Peyer's patch (tissue), 4 donors: ENCODE measurements around the gene PRRC2B.

Experiments used
- POLR2A ChIP-seq, 2 donors: fragments of 450-650 bp; IDR thresholded peaks; one replicate each; pipeline ENCODE4 v1.5.1; 2017; ENCODE audit warnings: antibody characterized with exemption in 2 of 2, mild to moderate bottlenecking in 2 of 2, moderate library complexity in 2 of 2
- TF ChIP-seq, protein P1 (sequence below), 6 experiments: fragments of 450-650 bp in 4 of 6; fragments of 200-600 bp in 2 of 6; sonication (generic) in 1 of 6; IDR thresholded peaks; one replicate each; pipeline ENCODE4 v1.5.1; 2017 to 2019; ENCODE audit warnings: antibody characterized with exemption in 6 of 6, mild to moderate bottlenecking in 3 of 6, moderate library complexity in 1 of 6

DNA sequence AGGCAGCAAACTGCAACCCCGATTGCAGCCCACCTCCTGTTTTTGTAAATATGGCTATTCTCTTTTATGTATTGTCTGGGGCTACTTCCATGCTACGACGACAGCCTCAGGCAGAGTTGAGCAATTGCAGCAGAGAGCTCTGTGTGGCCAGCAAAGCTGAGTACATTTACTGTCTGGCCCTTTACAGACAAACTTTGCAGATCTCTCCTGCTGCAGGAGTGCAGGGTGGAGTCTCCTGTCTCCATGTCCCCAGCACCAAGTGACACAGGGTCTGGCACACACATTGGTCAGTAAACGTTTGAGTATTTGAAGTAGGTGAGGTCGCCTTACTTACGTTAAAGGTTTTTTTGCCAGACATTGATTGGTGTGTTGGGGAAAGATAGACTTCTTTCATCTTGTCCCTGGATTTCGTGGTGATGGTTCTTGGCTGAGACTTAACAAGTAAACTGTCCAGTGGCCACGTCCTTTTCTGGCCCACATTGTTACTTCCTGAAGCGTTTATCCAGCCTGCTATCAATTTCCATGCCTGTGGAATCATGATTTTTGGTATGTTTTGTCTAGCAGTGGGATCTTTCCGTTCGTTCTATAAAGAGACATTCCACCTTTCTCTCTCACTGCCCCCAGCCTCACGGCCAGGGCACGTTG is 27.2 kb downstream of the PRRC2B start:
- TF ChIP-seq, protein P1, sequence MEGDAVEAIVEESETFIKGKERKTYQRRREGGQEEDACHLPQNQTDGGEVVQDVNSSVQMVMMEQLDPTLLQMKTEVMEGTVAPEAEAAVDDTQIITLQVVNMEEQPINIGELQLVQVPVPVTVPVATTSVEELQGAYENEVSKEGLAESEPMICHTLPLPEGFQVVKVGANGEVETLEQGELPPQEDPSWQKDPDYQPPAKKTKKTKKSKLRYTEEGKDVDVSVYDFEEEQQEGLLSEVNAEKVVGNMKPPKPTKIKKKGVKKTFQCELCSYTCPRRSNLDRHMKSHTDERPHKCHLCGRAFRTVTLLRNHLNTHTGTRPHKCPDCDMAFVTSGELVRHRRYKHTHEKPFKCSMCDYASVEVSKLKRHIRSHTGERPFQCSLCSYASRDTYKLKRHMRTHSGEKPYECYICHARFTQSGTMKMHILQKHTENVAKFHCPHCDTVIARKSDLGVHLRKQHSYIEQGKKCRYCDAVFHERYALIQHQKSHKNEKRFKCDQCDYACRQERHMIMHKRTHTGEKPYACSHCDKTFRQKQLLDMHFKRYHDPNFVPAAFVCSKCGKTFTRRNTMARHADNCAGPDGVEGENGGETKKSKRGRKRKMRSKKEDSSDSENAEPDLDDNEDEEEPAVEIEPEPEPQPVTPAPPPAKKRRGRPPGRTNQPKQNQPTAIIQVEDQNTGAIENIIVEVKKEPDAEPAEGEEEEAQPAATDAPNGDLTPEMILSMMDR (IDR thresholded peaks at IDR 0.05), result no peak
- no peak for TF ChIP-seq POLR2A (IDR thresholded peaks at IDR 0.05)
